Measurements from ENCODE around the gene PGBD4. TPM values are rescaled to one million over a fixed set of nuclear protein-coding genes. Genes with fewer than 3 reads are reported as not detected.
A peak's percentile ranks its signal among the peaks of the same experiment; 100 is the strongest.

The PGBD4 gene
- total RNA-seq: 2.0 TPM
- long read RNA-seq, full-length matches to known transcripts: 5 of 6 reads
- long read RNA-seq, partial matches to known transcripts: 0 of 6 reads
- long read RNA-seq, other reads (novel, unspliced or antisense): 1 of 6 reads

- peaks cover 37% of the 10 kb centered on the region for H3K4me1 ChIP-seq
- peak; percentile 99 for DNase-seq
- H3K9me3 ChIP-seq (replicated peaks): no peaks in the 10 kb centered on the region
- H3K27ac ChIP-seq (replicated peaks): peak within 1 kb of the TSS; percentile 91
- intact Hi-C loops (cut with micrococcal nuclease): loop anchor here (10.0 kb wide), 1 partner anchor 123 kb away; the partner anchor contains the start of gene EMC4
- peaks cover 4% of the 10 kb centered on the region for H3K36me3 ChIP-seq
- H3K4me3 ChIP-seq: peak within 1 kb of the TSS; percentile 72
- no peaks in the 10 kb centered on the region for H3K27me3 ChIP-seq (ENCODE audit: low read depth)
- TF ChIP-seq, protein P1, sequence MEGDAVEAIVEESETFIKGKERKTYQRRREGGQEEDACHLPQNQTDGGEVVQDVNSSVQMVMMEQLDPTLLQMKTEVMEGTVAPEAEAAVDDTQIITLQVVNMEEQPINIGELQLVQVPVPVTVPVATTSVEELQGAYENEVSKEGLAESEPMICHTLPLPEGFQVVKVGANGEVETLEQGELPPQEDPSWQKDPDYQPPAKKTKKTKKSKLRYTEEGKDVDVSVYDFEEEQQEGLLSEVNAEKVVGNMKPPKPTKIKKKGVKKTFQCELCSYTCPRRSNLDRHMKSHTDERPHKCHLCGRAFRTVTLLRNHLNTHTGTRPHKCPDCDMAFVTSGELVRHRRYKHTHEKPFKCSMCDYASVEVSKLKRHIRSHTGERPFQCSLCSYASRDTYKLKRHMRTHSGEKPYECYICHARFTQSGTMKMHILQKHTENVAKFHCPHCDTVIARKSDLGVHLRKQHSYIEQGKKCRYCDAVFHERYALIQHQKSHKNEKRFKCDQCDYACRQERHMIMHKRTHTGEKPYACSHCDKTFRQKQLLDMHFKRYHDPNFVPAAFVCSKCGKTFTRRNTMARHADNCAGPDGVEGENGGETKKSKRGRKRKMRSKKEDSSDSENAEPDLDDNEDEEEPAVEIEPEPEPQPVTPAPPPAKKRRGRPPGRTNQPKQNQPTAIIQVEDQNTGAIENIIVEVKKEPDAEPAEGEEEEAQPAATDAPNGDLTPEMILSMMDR (IDR thresholded peaks at IDR 0.05; ENCODE audit: borderline replicate concordance): no peak
Measured at GRCh38 chr15:34101366-34102174, at the start of gene PGBD4, which contains the start of gene EMC7. PGBD4 (plus strand) TSS chr15:34102083; CDS start chr15:34102532, 449 bp downstream. EMC7 (minus strand) TSS chr15:34101862; CDS start chr15:34101839, 23 bp downstream.

DNA sequence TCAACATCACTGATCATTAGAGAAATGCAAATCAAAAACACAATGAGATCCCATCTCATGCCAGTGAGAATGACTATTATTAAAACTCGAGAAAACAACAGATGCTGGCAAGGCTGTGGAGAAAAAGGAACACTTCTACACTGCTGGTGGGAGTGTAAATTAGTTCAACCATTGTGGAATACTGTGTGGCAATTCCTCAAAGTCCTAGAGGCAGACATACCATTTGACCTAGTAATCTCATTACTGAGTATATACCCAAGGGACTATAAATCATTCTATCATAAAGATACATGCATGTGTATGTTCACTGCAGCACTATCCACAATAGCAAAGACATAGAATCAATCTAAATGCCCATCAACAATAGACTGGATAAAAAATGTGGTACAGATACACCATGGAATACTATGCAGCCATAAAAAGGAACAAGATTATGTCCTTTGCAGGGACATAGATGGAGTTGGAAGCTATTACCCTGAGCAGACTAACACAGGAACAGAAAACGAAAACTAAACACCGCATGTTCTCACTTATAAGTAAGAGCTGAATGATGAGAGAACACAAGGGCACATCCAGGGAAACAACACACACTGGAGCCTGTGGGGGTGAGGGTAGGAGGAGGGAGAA is 47.7 kb upstream of the PGBD4 start:
- Histone ChIP-seq H3K27me3 (ENCODE audit: low read depth) (no peaks in the 10 kb centered on the region), H3K4me3 (no peak overlapping the region), H3K9me3 (replicated peaks) (peaks cover 28% of the 10 kb centered on the region), H3K36me3 (no peaks in the 10 kb centered on the region), H3K4me1 (no peaks in the 10 kb centered on the region), H3K27ac (replicated peaks) (no peak overlapping the region)
- intact Hi-C loops (cut with micrococcal nuclease): no loop called here
- DNase-seq: no peak
- TF ChIP-seq, protein P1 (IDR thresholded peaks at IDR 0.05; ENCODE audit: borderline replicate concordance): no peak

DNA sequence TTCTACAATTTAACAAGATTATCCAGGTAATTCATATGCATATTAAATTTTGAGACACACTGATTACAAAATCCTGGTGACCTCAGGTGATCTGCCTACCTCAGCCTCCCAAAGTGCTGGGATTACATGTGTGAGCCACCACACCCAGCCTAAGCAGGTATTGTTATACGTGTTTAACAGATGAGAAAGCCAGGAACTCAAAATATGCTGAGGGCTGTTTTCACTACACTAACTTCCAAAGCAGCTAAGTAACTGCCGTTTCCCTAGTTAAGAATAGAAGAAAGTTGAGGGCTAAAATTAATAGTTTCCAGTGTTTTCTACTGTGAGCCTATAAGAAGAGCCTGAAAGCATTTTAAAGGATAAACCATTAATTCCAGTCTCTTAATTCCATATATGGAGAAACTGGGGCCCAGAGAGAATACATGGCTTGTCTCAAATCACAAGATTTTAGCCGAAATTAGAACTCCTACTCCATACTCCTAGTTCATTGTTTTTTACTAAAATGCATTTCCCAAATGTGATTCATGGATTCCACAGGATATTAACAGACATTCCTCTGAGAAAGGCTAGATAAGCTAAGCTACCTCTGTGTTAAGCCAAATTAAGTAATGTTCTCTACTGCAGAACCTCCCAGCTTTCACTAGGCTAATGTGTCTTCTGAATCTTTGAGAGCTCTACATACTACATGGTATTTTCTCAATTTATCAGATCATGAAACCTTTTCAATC is 45.9 kb upstream of the PGBD4 start:
- no peak for DNase-seq
- Histone ChIP-seq H3K36me3 (no peaks in the 10 kb centered on the region), H3K4me3 (no peak overlapping the region), H3K27ac (replicated peaks) (no peak overlapping the region), H3K4me1 (no peaks in the 10 kb centered on the region), H3K9me3 (replicated peaks) (peaks cover 10% of the 10 kb centered on the region), H3K27me3 (ENCODE audit: low read depth) (no peaks in the 10 kb centered on the region)
- intact Hi-C loops (cut with micrococcal nuclease): no loop called here
- TF ChIP-seq, protein P1 (IDR thresholded peaks at IDR 0.05; ENCODE audit: borderline replicate concordance): no peak

DNA sequence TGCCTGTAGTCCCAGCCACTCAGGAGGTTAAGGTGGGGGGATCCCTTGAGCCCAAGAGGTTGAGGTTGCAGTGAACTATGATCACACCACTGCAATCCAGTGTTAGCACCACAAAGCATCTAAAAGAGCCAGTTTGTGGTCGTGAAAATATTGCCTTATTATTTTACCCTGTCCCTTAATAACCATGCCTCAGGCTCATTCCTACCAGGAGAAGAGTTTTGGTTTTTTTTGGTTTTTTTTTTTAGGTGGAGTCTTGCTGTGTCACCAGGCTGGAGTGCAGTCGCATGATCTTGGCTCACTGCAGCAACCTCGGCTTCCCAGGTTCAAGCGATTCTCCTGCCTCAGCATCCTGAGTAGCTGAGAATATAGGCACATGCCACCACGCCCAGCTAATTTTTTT is 45.0 kb upstream of the PGBD4 start:
- no peaks in the 10 kb centered on the region for H3K36me3 ChIP-seq
- H3K4me1 ChIP-seq: no peaks in the 10 kb centered on the region
- H3K27me3 ChIP-seq (ENCODE audit: low read depth): no peaks in the 10 kb centered on the region
- H3K27ac ChIP-seq (replicated peaks): no peak overlapping the region
- no peak for DNase-seq
- peaks cover 1% of the 10 kb centered on the region for H3K9me3 ChIP-seq (replicated peaks)
- intact Hi-C loops (cut with micrococcal nuclease): no loop called here
- TF ChIP-seq, protein P1 (IDR thresholded peaks at IDR 0.05; ENCODE audit: borderline replicate concordance): no peak
- H3K4me3 ChIP-seq: no peak overlapping the region

- no peaks in the 10 kb centered on the region for H3K36me3 ChIP-seq
- no peak overlapping the region for H3K4me3 ChIP-seq
- no peaks in the 10 kb centered on the region for H3K4me1 ChIP-seq
- no peaks in the 10 kb centered on the region for H3K9me3 ChIP-seq (replicated peaks)
- intact Hi-C loops (cut with micrococcal nuclease): no loop called here
- TF ChIP-seq, protein P1 (IDR thresholded peaks at IDR 0.05; ENCODE audit: borderline replicate concordance): no peak
- H3K27me3 ChIP-seq (ENCODE audit: low read depth): no peaks in the 10 kb centered on the region
- H3K27ac ChIP-seq (replicated peaks): no peak overlapping the region
- DNase-seq: no peak
Measured at GRCh38 chr15:34059476-34059875, 42.4 kb upstream of the PGBD4 start.

Data from left ventricle myocardium inferior (tissue), 1 donor.